IPS-NIHi7 (cell line): ENCODE results near the gene ZNF790.
A peak's percentile ranks its signal among the peaks of the same experiment; 100 is the strongest.

ENCODE experiments used
- DNase-seq: peaks from one replicate; pipeline ENCODE4 v3.0.0; 2012; ENCODE audit warnings: mixed read lengths; ENCODE audit errors: extremely low spot score

ZNF790 gene

GRCh38 chr19:36772311-36773222 is 65.6 kb downstream of the ZNF790 start, which contains the start of gene ZNF850:
Gene ZNF850, minus strand, starts transcription at chr19:36772807. Its CDS starts 10,201 bp downstream, at chr19:36762606.
- DNase-seq, result peak; percentile 90

GRCh38 chr19:36771261-36772231 is 66.6 kb downstream of the ZNF790 start:
- peak; percentile 56 for DNase-seq
